K562 (cell line): Measurements from ENCODE around the gene CAPN10. TPM values are rescaled to one million over a fixed set of nuclear protein-coding genes. Genes with fewer than 3 reads are reported as not detected.

Experiments
- BCOR ChIP-seq: fragments of 450-650 bp; IDR thresholded peaks from 2 replicates; pipeline ENCODE4 v1.6.1; 2016
- BRCA1 ChIP-seq, 2 experiments: fragments of 450-650 bp in 1 of 2; sonication (generic) in 1 of 2; formaldehyde crosslinking in 1 of 2; IDR thresholded peaks; 2 replicates each; pipeline versions ENCODE4 v1.5.0 to v1.6.1; 2017 to 2020; ENCODE audit warnings: mild to moderate bottlenecking in 1 of 2, missing genetic modification reagents in 1 of 2
- DPF2 ChIP-seq: fragments of 450-650 bp; IDR thresholded peaks from 2 replicates; pipeline ENCODE4 v1.6.1; 2016
- FOXP4 ChIP-seq: sonication (generic); formaldehyde crosslinking; IDR thresholded peaks from 2 replicates; pipeline ENCODE4 v1.8.0; 2022; ENCODE audit warnings: mild to moderate bottlenecking, missing genetic modification reagents, borderline replicate concordance
- GTF2A2 ChIP-seq: IDR thresholded peaks from 2 replicates; pipeline ENCODE4 v1.6.1; 2016; ENCODE audit warnings: mild to moderate bottlenecking, missing genetic modification characterization, missing compliant biosample characterization
- HEY1 ChIP-seq: fragments of 250-450 bp; sonication (Bioruptor Pico); IDR thresholded peaks from 2 replicates; pipeline ENCODE4 v1.5.0; 2020; ENCODE audit warnings: mild to moderate bottlenecking, moderate library complexity, borderline replicate concordance
- KAT7 ChIP-seq: sonication (generic); formaldehyde crosslinking; IDR thresholded peaks from 2 replicates; pipeline ENCODE4 v1.8.0; 2022; ENCODE audit warnings: missing genetic modification reagents, mild to moderate bottlenecking, borderline replicate concordance
- LEF1 ChIP-seq: fragments of 450-650 bp; IDR thresholded peaks from 2 replicates; pipeline ENCODE4 v1.6.1; 2016; ENCODE audit warnings: mild to moderate bottlenecking
- MLX ChIP-seq, 2 experiments: fragments of 450-650 bp in 1 of 2; sonication (generic) in 1 of 2; formaldehyde crosslinking; conservative IDR thresholded peaks; 2 replicates each; pipeline versions ENCODE4 v1.4.0 to v1.8.1; 2020 to 2022; ENCODE audit warnings: mild to moderate bottlenecking in 1 of 2, missing genetic modification reagents in 1 of 2
- NR2F6 ChIP-seq: fragments of 450-650 bp; formaldehyde crosslinking; IDR thresholded peaks from 2 replicates; pipeline ENCODE4 v1.4.0; 2020; ENCODE audit warnings: mild to moderate bottlenecking
- RFX5 ChIP-seq: IDR thresholded peaks from 2 replicates; pipeline ENCODE4 v1.6.1; 2011; ENCODE audit warnings: low read depth, mild to moderate bottlenecking, improper control_type of control experiment, low read length
- SMAD1 ChIP-seq: fragments of 150-350 bp; IDR thresholded peaks from 2 replicates; pipeline ENCODE4 v1.6.1; 2014; ENCODE audit warnings: low read length, low read depth; ENCODE audit not compliant: partially characterized antibody
- SMARCC2 ChIP-seq: fragments of 450-650 bp; IDR thresholded peaks from 2 replicates; pipeline ENCODE4 v1.6.1; 2017; ENCODE audit warnings: antibody characterized with exemption, moderate library complexity, mild to moderate bottlenecking, low read depth
- SMC3 ChIP-seq: conservative IDR thresholded peaks from 2 replicates; pipeline ENCODE4 v1.6.1; 2011; ENCODE audit warnings: low read depth, low read length, improper control_type of control experiment; ENCODE audit not compliant: insufficient read depth
- SUPT5H ChIP-seq: fragments of 450-650 bp; IDR thresholded peaks from 2 replicates; pipeline ENCODE4 v1.6.1; 2016
- TCF7L2 ChIP-seq: fragments of 150-350 bp; IDR thresholded peaks from 2 replicates; pipeline ENCODE4 v1.6.1; 2016; ENCODE audit warnings: low read depth, mild to moderate bottlenecking, low read length, moderate library complexity
- TSHZ1 ChIP-seq: fragments of 250-450 bp; sonication (Bioruptor Pico); IDR thresholded peaks from 2 replicates; pipeline ENCODE4 v1.4.0; 2020; ENCODE audit warnings: mild to moderate bottlenecking, moderate library complexity
- ZBTB7A ChIP-seq: IDR thresholded peaks from 2 replicates; pipeline ENCODE4 v1.6.1; 2011; ENCODE audit warnings: low read depth, mild to moderate bottlenecking, low read length, moderate library complexity, borderline replicate concordance; ENCODE audit not compliant: control insufficient read depth
- ZEB2 ChIP-seq: fragments of 450-650 bp; IDR thresholded peaks from 2 replicates; pipeline ENCODE4 v1.6.1; 2016
- ZNF174 ChIP-seq: fragments of 250-450 bp; sonication (Bioruptor Pico); IDR thresholded peaks from 2 replicates; pipeline ENCODE4 v1.4.0; 2020; ENCODE audit warnings: mild to moderate bottlenecking
- ZNF384 ChIP-seq: IDR thresholded peaks from 2 replicates; pipeline ENCODE4 v1.6.1; 2012; ENCODE audit warnings: low read depth, low read length, improper control_type of control experiment
- ZSCAN32 ChIP-seq: fragments of 450-650 bp; formaldehyde crosslinking; IDR thresholded peaks from 2 replicates; pipeline ENCODE4 v1.4.0; 2020; ENCODE audit warnings: mild to moderate bottlenecking, moderate library complexity
- polyA plus RNA-seq, 8 experiments: library from polyadenylated mRNA; depleted of rRNA in 4 of 8; stranded (reverse) in 5 of 8; unstranded in 3 of 8; fragments of >200 nt; fragmentation: Nextera tagmentation in 2 of 8; fragmentation: Illumina TruSeq in 1 of 8; extraction: Ambion mirVana in 2 of 8; extraction: Trizol in 1 of 8; gene quantifications; 2 replicates each; pipeline versions ENCODE4 v1.2.1 to v1.2.3, GENCODE V29; 2011 to 2014; ENCODE audit warnings: inconsistent platforms in 1 of 8, missing spikeins in 1 of 8
- total RNA-seq, 7 experiments: library from RNA; depleted of rRNA in 6 of 7; stranded (reverse); fragments of >200 nt in 6 of 7; fragmentation: Illumina TruSeq in 2 of 7; extraction: Trizol in 2 of 7; gene quantifications; 2 replicates each; pipeline versions ENCODE4 v1.2.1 to v1.2.3, GENCODE V29; 2011 to 2021; ENCODE audit warnings: low replicate concordance in 1 of 7

Gene CAPN10
- total and polyA plus RNA-seq, 9 of the 15 experiments (the other 6 are each of a cell fraction or from before 2014, with no cell fraction given), result 0.08 to 26.1 (median 8.4) TPM

- TF ChIP-seq ZEB2, result no peak
- TF ChIP-seq SUPT5H, result peak; percentile 67; the same call in 1 of the 2 replicates
- TF ChIP-seq NR2F6, result no peak
- TF ChIP-seq RFX5, result no peak
- TF ChIP-seq ZNF174 (CRISPR knock-in tag), result no peak
- TF ChIP-seq SMARCC2, result no peak
- no peak for TF ChIP-seq ZBTB7A
- no peak for TF ChIP-seq BCOR
- no peak for TF ChIP-seq GTF2A2 (tag)
- no peak for TF ChIP-seq HEY1
- TF ChIP-seq ZSCAN32, result no peak
- TF ChIP-seq TSHZ1 (CRISPR knock-in tag), result no peak
- no peak for TF ChIP-seq BRCA1 (IDR thresholded peaks at IDR 0.05)
- no peak for TF ChIP-seq BRCA1 (CRISPR knock-in tag; IDR thresholded peaks at IDR 0.05)
- peak; percentile 45 for TF ChIP-seq SMAD1
- TF ChIP-seq ZNF384, result no peak
- no peak for TF ChIP-seq LEF1
- TF ChIP-seq DPF2, result no peak
- TF ChIP-seq KAT7 (CRISPR knock-in tag), result peak; percentile 77; the same call in 1 of the 2 replicates
- no peak for TF ChIP-seq TCF7L2
- no peak for TF ChIP-seq FOXP4 (CRISPR knock-in tag)
- TF ChIP-seq SMC3, result no peak
- no peak for TF ChIP-seq MLX (CRISPR knock-in tag; conservative IDR thresholded peaks at IDR 0.05)
These were observed 25.8 kb upstream of the CAPN10 start (continued) for GRCh38 chr2:240560480-240561324.
